GM12874 (cell line): ENCODE data around the gene EIF4G3.

Experiments
- CTCF ChIP-seq: IDR thresholded peaks from 2 replicates; pipeline ENCODE4 v1.5.1; 2011; ENCODE audit warnings: low read depth, mild to moderate bottlenecking, control low read depth, low read length, moderate library complexity; ENCODE audit not compliant: insufficient read depth

Gene EIF4G3

GRCh38 chr1:21182181-21182731 is 5.6 kb upstream of the EIF4G3 start:
- no peak for TF ChIP-seq CTCF

GRCh38 chr1:21175670-21176581 is 771 bp downstream of the EIF4G3 start:
- TF ChIP-seq CTCF, result no peak

GRCh38 chr1:21175324-21175669 is 1.4 kb downstream of the EIF4G3 start:
- TF ChIP-seq CTCF, result no peak

- TF ChIP-seq CTCF, result no peak
Measured at GRCh38 chr1:21174654-21175323, 1.9 kb downstream of the EIF4G3 start.

- TF ChIP-seq CTCF, result no peak
Measured at GRCh38 chr1:21174230-21174629, 2.5 kb downstream of the EIF4G3 start.

- no peak for TF ChIP-seq CTCF
Measured at GRCh38 chr1:21168444-21168843, 8.3 kb downstream of the EIF4G3 start.

- TF ChIP-seq CTCF, result no peak
Measured at GRCh38 chr1:21165646-21166045, 11.1 kb downstream of the EIF4G3 start.
